KOPT-K1 (cell line): ENCODE results near the gene MYT1.

Experiments
- H3K27ac ChIP-seq: fragments of 200-600 bp; sonication (generic); 2 replicates; pipeline ENCODE4 v1.5.1; 2016; ENCODE audit warnings: antibody characterized with exemption, mild to moderate bottlenecking, low read depth, low read length; ENCODE audit not compliant: poor library complexity, severe bottlenecking
- H3K36me3 ChIP-seq: fragments of 200-600 bp; sonication (generic); 2 replicates; pipeline ENCODE4 v1.5.1; 2017; ENCODE audit warnings: antibody characterized with exemption, mild to moderate bottlenecking, low read length, moderate library complexity; ENCODE audit not compliant: insufficient read depth
- H3K9me3 ChIP-seq: fragments of 200-600 bp; sonication (generic); 2 replicates; pipeline ENCODE4 v1.5.1; 2017; ENCODE audit warnings: antibody characterized with exemption, low read length, mild to moderate bottlenecking; ENCODE audit not compliant: insufficient read depth, poor library complexity, severe bottlenecking

Gene MYT1

GRCh38 chr20:64156136-64156885 lies 7.9 kb upstream of the MYT1 start:
- Histone ChIP-seq H3K9me3 (no peaks in the 10 kb centered on the region), H3K27ac (no peak overlapping the region), H3K36me3 (no peaks in the 10 kb centered on the region)

- no peaks in the 10 kb centered on the region for H3K36me3 ChIP-seq
- H3K27ac ChIP-seq: no peak overlapping the region
- H3K9me3 ChIP-seq: no peaks in the 10 kb centered on the region
Observed at GRCh38 chr20:64156886-64157875, 7.1 kb upstream of the MYT1 start.

- Histone ChIP-seq H3K36me3 (no peaks in the 10 kb centered on the region), H3K27ac (no peak overlapping the region), H3K9me3 (no peaks in the 10 kb centered on the region)
Observed at GRCh38 chr20:64157878-64158277, 6.4 kb upstream of the MYT1 start.

GRCh38 chr20:64158346-64159285 lies 5.6 kb upstream of the MYT1 start:
- no peak overlapping the region for H3K27ac ChIP-seq
- H3K9me3 ChIP-seq: no peaks in the 10 kb centered on the region
- no peaks in the 10 kb centered on the region for H3K36me3 ChIP-seq

GRCh38 chr20:64159286-64159680 lies 5.0 kb upstream of the MYT1 start:
- Histone ChIP-seq H3K36me3 (no peaks in the 10 kb centered on the region), H3K27ac (no peak overlapping the region), H3K9me3 (no peaks in the 10 kb centered on the region)

GRCh38 chr20:64159711-64160110 lies 4.5 kb upstream of the MYT1 start:
- Histone ChIP-seq H3K27ac (no peak overlapping the region), H3K36me3 (no peaks in the 10 kb centered on the region), H3K9me3 (no peaks in the 10 kb centered on the region)

- Histone ChIP-seq H3K9me3 (no peaks in the 10 kb centered on the region), H3K27ac (no peak overlapping the region), H3K36me3 (no peaks in the 10 kb centered on the region)
Observed at GRCh38 chr20:64160118-64160517, 4.1 kb upstream of the MYT1 start.

GRCh38 chr20:64160526-64161355 lies 3.5 kb upstream of the MYT1 start:
- no peak overlapping the region for H3K27ac ChIP-seq
- H3K9me3 ChIP-seq: no peaks in the 10 kb centered on the region
- no peaks in the 10 kb centered on the region for H3K36me3 ChIP-seq

- H3K27ac ChIP-seq: no peak overlapping the region
- H3K36me3 ChIP-seq: no peaks in the 10 kb centered on the region
- no peaks in the 10 kb centered on the region for H3K9me3 ChIP-seq
Observed at GRCh38 chr20:64161356-64162238, 2.7 kb upstream of the MYT1 start.

GRCh38 chr20:64162239-64162910 lies 1.9 kb upstream of the MYT1 start:
- H3K36me3 ChIP-seq: no peaks in the 10 kb centered on the region
- H3K9me3 ChIP-seq: no peaks in the 10 kb centered on the region
- H3K27ac ChIP-seq: no peak overlapping the region

GRCh38 chr20:64163776-64164122 lies 503 bp upstream of the MYT1 start:
- no peaks in the 10 kb centered on the region for H3K36me3 ChIP-seq
- no peaks in the 10 kb centered on the region for H3K9me3 ChIP-seq
- no peak overlapping the region for H3K27ac ChIP-seq

- no peaks in the 10 kb centered on the region for H3K36me3 ChIP-seq
- H3K27ac ChIP-seq: no peak overlapping the region
- H3K9me3 ChIP-seq: no peaks in the 10 kb centered on the region
Observed at GRCh38 chr20:64165866-64166600, 1.8 kb downstream of the MYT1 start.
